Right renal cortex interstitium (tissue), 3 donors: ENCODE results near the gene LTBR. TPM values are rescaled to one million over a fixed set of nuclear protein-coding genes. Genes with fewer than 3 reads are reported as not detected.
"Not testable (repeated sequence)": the region's sequence is repeated elsewhere in the genome, so short reads cannot be mapped to it uniquely, and the experiment has no call there.

Experiments
- DNase-seq, 3 donors: peaks; one replicate each; pipeline ENCODE4 v3.0.0-alpha.2; 2013; ENCODE audit warnings: low read depth in 3 of 3, low spot score in 2 of 3
- polyA plus RNA-seq, 3 donors: library from polyadenylated mRNA; unstranded; fragments of 120-200 nt; gene quantifications; one replicate each; pipeline ENCODE4 v1.2.1, GENCODE V29; 2013; ENCODE audit not compliant: insufficient read length in 3 of 3

The LTBR gene
- polyA plus RNA-seq, 3 donors = 54.1 to 59.7 (median 57.7) TPM

GRCh38 chr12:6423267-6424007 is 39.5 kb downstream of the LTBR start:
- DNase-seq = peak; percentile 76 to 82 (median 81)

GRCh38 chr12:6424008-6424347 is 40.0 kb downstream of the LTBR start:
- no peak for DNase-seq

GRCh38 chr12:6424866-6425265 is 40.9 kb downstream of the LTBR start:
- DNase-seq = no peak

GRCh38 chr12:6425590-6426531 is 41.9 kb downstream of the LTBR start:
- DNase-seq = no peak

DNA sequence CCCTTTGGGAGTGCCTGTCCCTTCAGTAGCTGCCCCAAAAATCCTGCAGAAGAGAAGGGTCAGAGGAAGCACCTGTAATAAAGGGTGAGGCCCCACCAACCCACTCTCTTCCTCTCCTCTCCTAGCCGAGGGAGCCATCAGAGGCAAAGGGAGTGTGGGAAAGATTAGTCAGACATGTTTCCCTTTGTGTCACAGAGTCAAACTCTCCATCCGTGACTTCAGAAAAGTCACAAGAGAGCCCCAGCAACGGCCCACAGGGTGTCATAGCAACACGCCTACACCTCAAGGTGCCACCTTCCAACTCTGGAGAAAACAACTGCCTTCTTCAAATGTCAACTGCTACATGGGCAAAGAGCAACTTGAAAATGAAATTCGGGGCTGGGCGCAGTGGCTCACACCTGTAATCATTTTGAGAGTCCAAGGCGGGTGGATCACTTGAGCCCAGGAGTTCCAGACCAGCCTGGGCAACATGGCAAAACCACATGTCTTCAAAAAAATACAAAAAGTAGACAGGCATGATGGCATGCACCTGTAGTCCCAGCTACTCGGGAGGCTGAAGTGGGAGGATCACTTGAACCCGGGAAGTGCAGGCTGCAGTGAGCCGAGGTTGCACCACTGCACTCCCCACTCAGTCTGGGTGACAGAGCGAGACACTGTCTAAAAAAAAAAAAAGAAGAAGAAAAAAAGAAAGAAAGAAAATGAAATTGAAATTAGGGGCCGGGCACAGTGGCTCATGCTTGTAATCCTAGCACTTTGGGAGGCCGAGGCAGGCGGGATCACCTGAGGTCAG is 43.1 kb downstream of the LTBR start:
- no peak for DNase-seq

GRCh38 chr12:6427796-6428195 is 43.8 kb downstream of the LTBR start:
- DNase-seq = not testable (repeated sequence)

GRCh38 chr12:6428326-6428725 is 44.4 kb downstream of the LTBR start:
- DNase-seq = no peak

DNA sequence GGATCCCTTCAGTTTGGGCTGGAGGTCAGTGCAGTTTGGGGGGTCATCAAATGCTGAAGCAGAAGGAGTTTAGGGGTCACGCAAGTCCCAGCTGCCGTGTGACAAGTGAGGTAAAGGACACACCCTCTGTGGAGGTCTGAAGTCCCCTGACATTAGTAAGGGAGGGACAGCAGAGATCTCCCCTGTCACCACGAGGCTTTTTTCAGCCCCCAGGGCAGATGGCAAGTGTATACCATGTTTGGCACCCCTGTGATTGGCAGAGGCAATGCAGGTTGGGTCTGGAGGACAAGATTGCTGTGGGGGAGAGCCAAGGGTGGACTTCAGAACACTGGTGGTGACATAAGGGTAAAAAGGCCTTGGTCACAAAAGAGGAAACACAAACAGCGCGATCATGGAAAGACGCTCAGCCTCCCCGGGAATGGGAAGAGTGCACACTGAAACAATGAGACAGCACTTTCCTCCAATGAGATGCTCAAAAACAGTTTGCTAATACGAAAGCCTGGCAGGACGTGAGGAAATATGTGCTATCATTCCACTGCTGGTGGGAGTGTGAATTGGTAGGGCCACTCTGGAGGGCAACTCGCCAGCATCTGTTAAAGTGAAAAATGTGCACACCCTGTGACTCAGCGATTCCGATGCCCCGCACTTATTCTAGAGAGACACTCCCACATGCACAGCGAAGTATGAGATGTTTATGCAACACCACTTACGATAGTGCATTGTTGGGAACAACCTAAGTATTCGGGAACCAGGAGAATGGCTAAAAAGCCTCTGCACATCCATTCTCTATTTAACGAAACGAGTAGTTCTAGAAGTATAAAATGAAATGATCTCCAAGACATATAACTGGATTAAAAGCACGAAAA is 46.4 kb downstream of the LTBR start:
- DNase-seq = no peak

DNA sequence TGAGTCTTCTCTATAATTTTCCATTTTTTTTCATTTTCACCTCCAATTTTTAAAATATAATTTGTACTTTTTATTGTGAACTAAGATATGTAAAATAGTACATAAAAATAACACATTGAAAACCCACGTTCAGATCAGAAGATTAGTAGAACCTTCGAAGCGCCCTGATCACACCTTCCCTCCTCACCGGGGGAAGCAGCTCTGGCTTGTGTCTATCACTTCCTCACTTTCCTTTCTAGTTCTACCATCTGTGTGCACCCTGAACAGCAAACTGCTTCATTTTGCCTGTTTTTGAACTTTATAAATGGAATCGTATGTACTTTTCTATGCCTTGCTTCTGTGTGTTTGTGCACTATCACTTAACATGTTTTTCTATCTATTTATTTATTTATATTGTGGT is 49.0 kb downstream of the LTBR start:
- DNase-seq = no peak

DNA sequence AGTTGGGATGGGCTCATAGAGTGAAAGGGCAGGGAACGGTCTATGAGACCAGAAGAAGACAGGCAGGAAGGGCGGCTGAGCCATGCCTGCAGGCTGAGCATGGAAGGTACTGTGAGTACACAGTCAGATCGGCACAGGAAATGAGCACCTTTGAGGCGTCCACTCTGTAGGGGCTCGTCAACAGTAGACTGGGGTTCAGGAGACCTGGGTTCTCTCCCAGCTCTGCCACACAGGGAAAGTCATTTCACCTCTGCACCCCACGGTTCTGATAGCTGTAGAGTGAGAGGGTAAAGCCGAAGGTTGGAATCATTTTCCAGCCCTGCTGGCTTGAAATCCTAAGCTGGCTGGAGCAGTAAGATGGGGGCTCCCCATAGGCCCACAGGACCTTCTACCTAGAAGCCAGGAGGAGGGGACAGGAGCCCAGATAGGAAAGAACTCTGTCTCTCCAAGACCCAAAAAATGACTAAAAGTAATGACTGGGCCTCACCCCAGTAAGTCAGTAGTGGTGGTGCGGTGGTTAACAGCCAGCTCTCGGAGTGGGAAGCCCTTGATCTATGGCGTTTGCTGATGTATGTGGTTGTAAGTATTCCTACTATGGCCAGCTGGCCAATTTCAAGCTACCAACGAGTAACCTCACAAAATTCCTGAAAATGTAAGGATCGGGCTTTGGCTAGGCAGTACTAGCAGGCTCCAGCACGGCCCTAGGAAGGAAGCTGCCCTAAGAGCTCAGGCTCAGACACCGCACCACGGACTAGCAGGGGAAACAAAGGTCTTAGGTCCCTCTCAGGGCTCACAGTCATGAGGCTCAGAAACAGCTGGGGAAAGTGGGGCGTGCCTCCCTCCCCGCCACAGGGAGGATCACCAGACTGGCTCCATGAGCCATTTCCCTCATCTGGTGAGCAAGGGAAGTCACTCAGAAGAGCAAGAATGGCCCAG is 50.5 kb downstream of the LTBR start:
- no peak for DNase-seq

GRCh38 chr12:6435961-6436715 is 52.2 kb downstream of the LTBR start:
- DNase-seq = no peak

- DNase-seq = no peak
Observed at GRCh38 chr12:6437586-6437985, 53.6 kb downstream of the LTBR start.

DNA sequence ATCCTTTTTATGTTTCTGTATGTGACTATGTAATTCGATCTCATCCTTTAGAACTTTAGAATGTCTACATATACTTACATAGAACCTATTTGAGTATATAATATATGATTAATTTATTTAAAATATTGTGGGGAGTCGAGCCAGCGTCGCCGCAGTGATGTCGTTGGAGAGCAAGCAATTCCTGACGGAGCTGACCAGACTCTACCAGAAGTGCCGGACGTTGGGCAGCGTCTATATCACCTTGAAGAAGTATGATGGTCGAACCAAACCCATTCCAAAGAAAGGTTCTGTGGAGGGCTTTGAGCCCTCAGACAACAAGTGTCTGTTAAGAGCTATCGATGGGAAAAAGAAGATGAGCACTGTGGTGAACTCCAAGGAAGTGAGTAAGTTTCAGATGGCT is 54.4 kb downstream of the LTBR start:
- DNase-seq = no peak

GRCh38 chr12:6440391-6440790 is 56.4 kb downstream of the LTBR start:
- no peak for DNase-seq
